Endothelial cell of umbilical vein (primary cell): ENCODE results near the gene FGF2. TPM values are rescaled to one million over a fixed set of nuclear protein-coding genes. Genes with fewer than 3 reads are reported as not detected.

Source experiments
- BruUV-seq: library from RNA; stranded (reverse); fragments of 400-500 nt; replicated peaks from 2 replicates; lab custom pipeline; 2021; lab: Mats Ljungman, UMichigan
- CTCF ChIA-PET: fragments of 300-600, 350-600 bp; sonication (Branson Sonifier 250); formaldehyde crosslinking; loops from one replicate; lab custom pipeline; 2021; ENCODE audit warnings: antibody characterized with exemption, inconsistent platforms; lab: Charles Lee
- POLR2A ChIA-PET: fragments of 300-600, 350-600 bp; sonication (Branson Sonifier 250); formaldehyde crosslinking; loops from one replicate; lab custom pipeline; 2021; ENCODE audit warnings: antibody characterized with exemption, inconsistent platforms; lab: Charles Lee
- DNase-seq: peaks from one replicate; pipeline ENCODE4 v3.0.0-alpha.2; 2011; ENCODE audit warnings: low read depth, low spot score
- FAIRE-seq: peaks from 2 replicates; lab custom pipeline; 2011; peaks lifted over from hg19 to GRCh38; lab: Jason Lieb, UNC
- H2AFZ ChIP-seq: 2 replicates; pipeline ENCODE4 v1.6.0; 2012; ENCODE audit warnings: low read depth, low read length, control low read depth, inconsistent platforms
- H3K27ac ChIP-seq: 2 replicates; pipeline ENCODE4 v1.5.1; 2011; ENCODE audit warnings: low read depth, mild to moderate bottlenecking, control low read depth, low read length, moderate library complexity; ENCODE audit not compliant: insufficient read depth
- H3K27me3 ChIP-seq, 2 experiments: 2 replicates each; pipeline versions ENCODE4 v1.6.0 to v1.6.1; 2011; ENCODE audit warnings: low read length in 2 of 2, mixed read lengths in 1 of 2; ENCODE audit not compliant: control insufficient read depth in 2 of 2, insufficient read depth in 2 of 2
- H3K36me3 ChIP-seq, 2 experiments: 2 replicates in 1 of 2; 3 replicates in 1 of 2; pipeline ENCODE4 v1.5.1; 2011; ENCODE audit warnings: low read length in 2 of 2, mild to moderate bottlenecking in 1 of 2, moderate library complexity in 1 of 2; ENCODE audit not compliant: control insufficient read depth in 2 of 2, insufficient read depth in 2 of 2; ENCODE audit errors: extremely low read depth in 1 of 2
- H3K4me1 ChIP-seq: 3 replicates; pipeline ENCODE4 v1.5.1; 2011; ENCODE audit warnings: mild to moderate bottlenecking, low read length; ENCODE audit not compliant: control insufficient read depth, insufficient read depth; ENCODE audit errors: extremely low read depth
- H3K4me2 ChIP-seq: 2 replicates; pipeline ENCODE4 v1.6.1; 2011; ENCODE audit warnings: low read length, control low read depth, mixed read lengths; ENCODE audit not compliant: insufficient read depth
- H3K4me3 ChIP-seq, 3 experiments: fragments of 200-600 bp in 1 of 3; sonication (generic), shearing (Covaris generic) in 1 of 3; replicated peaks in 1 of 3; 2 replicates each; pipeline ENCODE4 v1.5.1; 2011 to 2016; ENCODE audit warnings: control low read depth in 3 of 3, low read length in 3 of 3, mild to moderate bottlenecking in 2 of 3, inconsistent platforms in 1 of 3, low read depth in 1 of 3, moderate library complexity in 1 of 3; ENCODE audit not compliant: insufficient read depth in 1 of 3
- H3K79me2 ChIP-seq: 2 replicates; pipeline ENCODE4 v1.6.0; 2012; ENCODE audit warnings: low read length, inconsistent platforms; ENCODE audit not compliant: control insufficient read depth, insufficient read depth
- H3K9ac ChIP-seq: replicated peaks from 2 replicates; pipeline ENCODE3; 2011; ENCODE audit warnings: low read length, control low read depth; ENCODE audit not compliant: insufficient read depth; ENCODE audit errors: extremely low read depth
- H3K9me1 ChIP-seq: replicated peaks from 3 replicates; pipeline ENCODE4 v1.6.0; 2011; ENCODE audit warnings: mild to moderate bottlenecking, low read length; ENCODE audit not compliant: control insufficient read depth, insufficient read depth; ENCODE audit errors: extremely low read depth
- H3K9me3 ChIP-seq: replicated peaks from 2 replicates; pipeline ENCODE4 v1.5.1; 2012; ENCODE audit warnings: low read length, inconsistent platforms; ENCODE audit not compliant: control insufficient read depth, insufficient read depth
- H4K20me1 ChIP-seq: replicated peaks from 2 replicates; pipeline ENCODE3; 2011; ENCODE audit warnings: mild to moderate bottlenecking, low read length; ENCODE audit not compliant: control insufficient read depth, insufficient read depth; ENCODE audit errors: extremely low read depth
- CTCF ChIP-seq, 2 donors: IDR thresholded peaks; 1 replicate in 1 of 2; 2 replicates in 1 of 2; pipeline ENCODE4 v1.5.1; 2011; ENCODE audit warnings: low read length in 2 of 2, mild to moderate bottlenecking in 2 of 2, moderate library complexity in 2 of 2, control low read depth in 1 of 2, inconsistent platforms in 1 of 2, low read depth in 1 of 2; ENCODE audit not compliant: insufficient read depth in 1 of 2; ENCODE audit errors: extremely low read depth in 1 of 2
- GATA2 ChIP-seq: IDR thresholded peaks from 2 replicates; pipeline ENCODE4 v1.7.0; 2011; ENCODE audit warnings: low read depth, mild to moderate bottlenecking, moderate library complexity, mixed read lengths, low read length; ENCODE audit not compliant: insufficient read length, insufficient read depth
- JUN ChIP-seq: IDR thresholded peaks from 2 replicates; pipeline ENCODE4 v1.6.1; 2011; ENCODE audit warnings: borderline replicate concordance, low read depth; ENCODE audit not compliant: insufficient read length, insufficient read depth
- MAX ChIP-seq: IDR thresholded peaks from 2 replicates; pipeline ENCODE4 v1.6.1; 2011; ENCODE audit not compliant: insufficient read depth, insufficient read length
- MYC ChIP-seq: IDR thresholded peaks from one replicate; pipeline ENCODE4 v1.6.1; 2011; ENCODE audit warnings: mild to moderate bottlenecking, low read depth, low read length
- POLR2A ChIP-seq: IDR thresholded peaks from 2 replicates; pipeline ENCODE4 v1.6.1; 2012; ENCODE audit warnings: low read depth, mild to moderate bottlenecking, control low read depth, low read length
- POLR2AphosphoS5 ChIP-seq: IDR thresholded peaks from 2 replicates; pipeline ENCODE4 v1.6.1; 2012; ENCODE audit warnings: low read depth, mild to moderate bottlenecking, control low read depth, low read length, moderate library complexity; ENCODE audit not compliant: insufficient read depth
- dilution Hi-C: fragments of 300-500 bp; cut with MboI; formaldehyde crosslinking; loops from one replicate; pipeline ENCODE4 v1.15.0; 2019; ENCODE audit warnings: low sequenced_read_pairs; ENCODE audit not compliant: extremely low pct_ligation_motif_present
- intact Hi-C: fragments of 100-400 bp; cut with micrococcal nuclease; formaldehyde crosslinking; loops from one replicate; pipeline ENCODE4 v1.10.0; 2022
- polyA plus RNA-seq, 4 experiments: library from polyadenylated mRNA; depleted of rRNA in 3 of 4; stranded (reverse) in 3 of 4; unstranded in 1 of 4; fragments of >200 nt; gene quantifications; 2 replicates each; pipeline versions ENCODE4 v1.2.1 to v1.2.3, GENCODE V29; 2011 to 2012; ENCODE audit warnings: missing spikeins in 1 of 4
- total RNA-seq: library from RNA; stranded (reverse); gene quantifications from 2 replicates; pipeline ENCODE4 v1.2.3, GENCODE V29; 2021

Gene FGF2
- total and polyA plus RNA-seq, 2 donors (not counting 3 experiments of a cell fraction or from before 2014, with no cell fraction given) = 4.6 to 23.9 TPM

GRCh38 chr4:122879001-122879400 lies 52.4 kb downstream of the FGF2 start:
- Histone ChIP-seq H3K9ac (no peak overlapping the region), H2AFZ (no peak overlapping the region), H3K4me1 (peaks cover 10% of the 10 kb centered on the region), H4K20me1 (no peaks in the 10 kb centered on the region), H3K4me3 (no peak overlapping the region), H3K36me3 (peaks cover 0 to 11% of the 10 kb centered on the region in 2 experiments), H3K79me2 (no peaks in the 10 kb centered on the region), H3K27me3 (no peaks in the 10 kb centered on the region), H3K27ac (no peak overlapping the region), H3K9me3 (no peaks in the 10 kb centered on the region), H3K9me1 (no peaks in the 10 kb centered on the region), H3K4me2 (no peak overlapping the region)
- POLR2A ChIA-PET = no interaction called here
- no peak for DNase-seq
- FAIRE-seq = no peak
- CTCF ChIA-PET = interaction anchor here (0.9 kb wide), 1 partner anchor 121 kb away, joined by 5 read pairs; no protein-coding TSS in a partner anchor
- dilution Hi-C loops (no loop called here), intact Hi-C loops (no loop called here)
- TF ChIP-seq POLR2AphosphoS5 (no peak), CTCF (IDR thresholded peaks at IDR 0.05; ENCODE audit: extremely low read depth in 1 of 2, insufficient read depth in 1 of 2, low read depth in 1 of 2, low read length in 2 of 2) (no peak), POLR2A (no peak), MYC (no peak), JUN (no peak), MAX (no peak), GATA2 (no peak)
- BruUV-seq = no TSS peak
